Transverse colon (tissue), 4 donors: ENCODE measurements around the gene SEPTIN8.

Experiments used
- POLR2A ChIP-seq: fragments of 450-650 bp; IDR thresholded peaks from one replicate; pipeline ENCODE4 v1.6.1; 2016; ENCODE audit warnings: antibody characterized with exemption, mild to moderate bottlenecking, moderate library complexity
- POLR2AphosphoS5 ChIP-seq, 3 donors: sonication (generic); formaldehyde crosslinking; IDR thresholded peaks; one replicate each; pipeline ENCODE4 v1.6.1; 2016; ENCODE audit warnings: antibody characterized with exemption in 3 of 3
- TF ChIP-seq, protein P1 (sequence below), 5 experiments: fragments of 200-600 bp in 3 of 5; fragments of 450-650 bp in 2 of 5; sonication (generic) in 3 of 5; IDR thresholded peaks; 1 replicate in 2 of 5; 2 replicates in 3 of 5; pipeline ENCODE4 v1.5.1; 2016 to 2017; ENCODE audit warnings: antibody characterized with exemption in 5 of 5, inconsistent platforms in 3 of 5, mild to moderate bottlenecking in 2 of 5, moderate library complexity in 1 of 5

DNA sequence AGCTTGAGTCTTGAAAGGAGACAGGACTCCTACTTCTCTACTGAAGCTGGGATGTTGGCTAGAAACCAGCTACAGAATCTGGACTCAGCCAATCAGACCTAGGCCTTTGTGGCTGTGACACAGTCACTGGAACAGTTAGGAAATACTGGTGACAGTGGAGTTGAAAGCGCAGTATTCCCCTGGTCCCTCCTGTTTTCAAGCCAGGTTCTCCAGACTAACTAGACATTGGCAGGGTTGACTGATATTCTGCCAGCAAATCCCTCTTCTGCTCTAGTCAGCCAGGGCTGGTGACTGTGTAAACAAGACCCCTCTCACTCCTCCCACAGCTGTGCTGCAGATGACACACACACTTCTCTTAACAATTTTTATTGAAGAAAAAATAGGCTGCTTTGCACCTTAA lies 44.8 kb upstream of the SEPTIN8 start:
- TF ChIP-seq POLR2AphosphoS5 (IDR thresholded peaks at IDR 0.05): no peak
- TF ChIP-seq POLR2A: no peak
- TF ChIP-seq, protein P1, sequence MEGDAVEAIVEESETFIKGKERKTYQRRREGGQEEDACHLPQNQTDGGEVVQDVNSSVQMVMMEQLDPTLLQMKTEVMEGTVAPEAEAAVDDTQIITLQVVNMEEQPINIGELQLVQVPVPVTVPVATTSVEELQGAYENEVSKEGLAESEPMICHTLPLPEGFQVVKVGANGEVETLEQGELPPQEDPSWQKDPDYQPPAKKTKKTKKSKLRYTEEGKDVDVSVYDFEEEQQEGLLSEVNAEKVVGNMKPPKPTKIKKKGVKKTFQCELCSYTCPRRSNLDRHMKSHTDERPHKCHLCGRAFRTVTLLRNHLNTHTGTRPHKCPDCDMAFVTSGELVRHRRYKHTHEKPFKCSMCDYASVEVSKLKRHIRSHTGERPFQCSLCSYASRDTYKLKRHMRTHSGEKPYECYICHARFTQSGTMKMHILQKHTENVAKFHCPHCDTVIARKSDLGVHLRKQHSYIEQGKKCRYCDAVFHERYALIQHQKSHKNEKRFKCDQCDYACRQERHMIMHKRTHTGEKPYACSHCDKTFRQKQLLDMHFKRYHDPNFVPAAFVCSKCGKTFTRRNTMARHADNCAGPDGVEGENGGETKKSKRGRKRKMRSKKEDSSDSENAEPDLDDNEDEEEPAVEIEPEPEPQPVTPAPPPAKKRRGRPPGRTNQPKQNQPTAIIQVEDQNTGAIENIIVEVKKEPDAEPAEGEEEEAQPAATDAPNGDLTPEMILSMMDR (IDR thresholded peaks at IDR 0.05): no peak
